Measurements from ENCODE around the gene COL12A1.

Gene COL12A1

GRCh38 chr6:75094614-75095200 lies 111.1 kb downstream of the COL12A1 start:
- TF ChIP-seq CTCF (IDR thresholded peaks at IDR 0.05; ENCODE audit: borderline replicate concordance, insufficient read depth, low read depth, low read length), result no peak
- no peak overlapping the region for H3K4me3 ChIP-seq (ENCODE audit: low read depth, low read length)

GRCh38 chr6:75091467-75092190 lies 114.2 kb downstream of the COL12A1 start:
- no peak overlapping the region for H3K4me3 ChIP-seq (ENCODE audit: low read depth, low read length)
- no peak for TF ChIP-seq CTCF (IDR thresholded peaks at IDR 0.05; ENCODE audit: borderline replicate concordance, insufficient read depth, low read depth, low read length)

GRCh38 chr6:75090576-75090975 lies 115.3 kb downstream of the COL12A1 start:
- no peak overlapping the region for H3K4me3 ChIP-seq (ENCODE audit: low read depth, low read length)
- no peak for TF ChIP-seq CTCF (IDR thresholded peaks at IDR 0.05; ENCODE audit: borderline replicate concordance, insufficient read depth, low read depth, low read length)

- no peak overlapping the region for H3K4me3 ChIP-seq (ENCODE audit: low read depth, low read length)
- TF ChIP-seq CTCF (IDR thresholded peaks at IDR 0.05; ENCODE audit: borderline replicate concordance, insufficient read depth, low read depth, low read length), result no peak
Measured at GRCh38 chr6:75089921-75090320, 115.9 kb downstream of the COL12A1 start.

GRCh38 chr6:75089151-75089897 lies 116.5 kb downstream of the COL12A1 start:
- no peak for TF ChIP-seq CTCF (IDR thresholded peaks at IDR 0.05; ENCODE audit: borderline replicate concordance, insufficient read depth, low read depth, low read length)

GRCh38 chr6:75085931-75086635 lies 119.8 kb downstream of the COL12A1 start:
- no peak for TF ChIP-seq CTCF (IDR thresholded peaks at IDR 0.05; ENCODE audit: borderline replicate concordance, insufficient read depth, low read depth, low read length)
- no peak overlapping the region for H3K4me3 ChIP-seq (ENCODE audit: low read depth, low read length)

More at GRCh38 chr6:75089151-75089897, 116.5 kb downstream of the COL12A1 start:
- no peak overlapping the region for H3K4me3 ChIP-seq (ENCODE audit: low read depth, low read length)
